ENCODE data around the gene HMSD.
A peak's percentile ranks its signal among the peaks of the same experiment; 100 is the strongest.

The HMSD gene

DNA sequence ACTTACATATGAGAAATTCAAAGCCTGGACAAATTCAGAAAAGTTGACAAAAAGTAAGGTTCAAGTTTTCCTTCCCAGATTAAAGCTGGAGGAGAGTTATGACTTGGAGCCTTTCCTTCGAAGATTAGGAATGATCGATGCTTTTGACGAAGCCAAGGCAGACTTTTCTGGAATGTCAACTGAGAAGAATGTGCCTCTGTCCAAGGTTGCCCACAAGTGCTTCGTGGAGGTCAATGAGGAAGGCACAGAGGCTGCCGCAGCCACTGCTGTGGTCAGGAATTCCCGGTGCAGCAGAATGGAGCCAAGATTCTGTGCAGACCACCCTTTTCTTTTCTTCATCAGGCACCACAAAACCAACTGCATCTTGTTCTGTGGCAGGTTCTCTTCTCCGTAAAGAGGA, 37.8 kb downstream of the HMSD start:
- CTCF ChIA-PET: interaction anchor here (1.5 kb wide), 2 partner anchors 23 to 51 kb away, joined by 3 read pairs; no protein-coding TSS in a partner anchor
- no peak for DNase-seq
- Histone ChIP-seq H3K36me3 (ENCODE audit: control insufficient read depth in 4 of 4, insufficient read depth in 4 of 4, low read length in 3 of 4) (peaks cover 2 to 42% (median 16%) of the 10 kb centered on the region in 4 experiments), H3K4me3 (ENCODE audit: control insufficient read depth in 1 of 7, extremely low read depth in 1 of 7, insufficient read depth in 4 of 7, low read depth in 2 of 7, low read length in 6 of 7) (no peak overlapping the region), H3K27me3 (replicated peaks in 2 of 5; ENCODE audit: control insufficient read depth in 4 of 5, insufficient read depth in 5 of 5, low read length in 4 of 5) (no peaks in the 10 kb centered on the region), H3K4me1 (ENCODE audit: control extremely low read depth in 1 of 4, control insufficient read depth in 4 of 4, insufficient read depth in 4 of 4, low read length in 3 of 4) (peaks cover 0 to 4% (median 0%) of the 10 kb centered on the region in 4 experiments), H3K27ac (ENCODE audit: insufficient read depth in 1 of 2, low read depth in 1 of 2, low read length in 2 of 2, poor library complexity in 1 of 2, severe bottlenecking in 2 of 2) (no peak overlapping the region), H3K9me3 (ENCODE audit: control extremely low read depth in 1 of 5, control insufficient read depth in 4 of 5, insufficient read depth in 2 of 5, low read depth in 1 of 5, low read length in 4 of 5) (no peaks in the 10 kb centered on the region)
- 94% methylated on average over 7 of the region's 7 CpGs for WGBS (ENCODE audit: insufficient coverage)
- POLR2A ChIA-PET: no interaction called here

- Histone ChIP-seq H3K36me3 (ENCODE audit: control insufficient read depth in 4 of 4, insufficient read depth in 4 of 4, low read length in 3 of 4) (peaks cover 0 to 34% (median 10%) of the 10 kb centered on the region in 4 experiments), H3K4me3 (ENCODE audit: control insufficient read depth in 1 of 7, extremely low read depth in 1 of 7, insufficient read depth in 4 of 7, low read depth in 2 of 7, low read length in 6 of 7) (no peak overlapping the region), H3K4me1 (ENCODE audit: control extremely low read depth in 1 of 4, control insufficient read depth in 4 of 4, insufficient read depth in 4 of 4, low read length in 3 of 4) (peaks cover 0 to 4% (median 0%) of the 10 kb centered on the region in 4 experiments), H3K27me3 (replicated peaks in 2 of 5; ENCODE audit: control insufficient read depth in 4 of 5, insufficient read depth in 5 of 5, low read length in 4 of 5) (no peaks in the 10 kb centered on the region), H3K27ac (ENCODE audit: insufficient read depth in 1 of 2, low read depth in 1 of 2, low read length in 2 of 2, poor library complexity in 1 of 2, severe bottlenecking in 2 of 2) (no peak overlapping the region), H3K9me3 (ENCODE audit: control extremely low read depth in 1 of 5, control insufficient read depth in 4 of 5, insufficient read depth in 2 of 5, low read depth in 1 of 5, low read length in 4 of 5) (no peaks in the 10 kb centered on the region)
- CTCF ChIA-PET: interaction anchor here (1.5 kb wide), 2 partner anchors 24 to 51 kb away, joined by 3 read pairs; no protein-coding TSS in a partner anchor
- WGBS (ENCODE audit: insufficient coverage): 75% methylated on average over 2 of the region's 2 CpGs
- no peak for DNase-seq
- POLR2A ChIA-PET: no interaction called here
These were observed 38.6 kb downstream of the HMSD start for GRCh38 chr18:63987743-63988142.

- H3K4me1 ChIP-seq (ENCODE audit: control extremely low read depth in 1 of 4, control insufficient read depth in 4 of 4, insufficient read depth in 4 of 4, low read length in 3 of 4): peaks cover 0 to under 1% (median 0%) of the 10 kb centered on the region in 4 experiments
- peaks cover 7 to 28% (median 16%) of the 10 kb centered on the region in 5 experiments for H3K9me3 ChIP-seq (ENCODE audit: control extremely low read depth in 1 of 5, control insufficient read depth in 4 of 5, insufficient read depth in 2 of 5, low read depth in 1 of 5, low read length in 4 of 5)
- no peak overlapping the region for H3K4me3 ChIP-seq (ENCODE audit: control insufficient read depth in 1 of 7, extremely low read depth in 1 of 7, insufficient read depth in 4 of 7, low read depth in 2 of 7, low read length in 6 of 7)
- POLR2A ChIA-PET: no interaction called here
- no peak overlapping the region for H3K27ac ChIP-seq (ENCODE audit: insufficient read depth in 1 of 2, low read depth in 1 of 2, low read length in 2 of 2, poor library complexity in 1 of 2, severe bottlenecking in 2 of 2)
- no peaks in the 10 kb centered on the region for H3K27me3 ChIP-seq (replicated peaks in 2 of 5; ENCODE audit: control insufficient read depth in 4 of 5, insufficient read depth in 5 of 5, low read length in 4 of 5)
- peaks cover 0 to 5% (median 2%) of the 10 kb centered on the region in 4 experiments for H3K36me3 ChIP-seq (ENCODE audit: control insufficient read depth in 4 of 4, insufficient read depth in 4 of 4, low read length in 3 of 4)
- 91% methylated on average over 5 of the region's 7 CpGs for WGBS (ENCODE audit: insufficient coverage)
- no peak for DNase-seq
- CTCF ChIA-PET: interaction anchor here (1.2 kb wide), 1 partner anchor 29 kb away, joined by 5 read pairs; no protein-coding TSS in a partner anchor
These were observed 43.6 kb downstream of the HMSD start for GRCh38 chr18:63992751-63993150.

GRCh38 chr18:63994783-63995399, 45.8 kb downstream of the HMSD start:
- Histone ChIP-seq H3K27ac (ENCODE audit: insufficient read depth in 1 of 2, low read depth in 1 of 2, low read length in 2 of 2, poor library complexity in 1 of 2, severe bottlenecking in 2 of 2) (no peak overlapping the region), H3K4me3 (ENCODE audit: control insufficient read depth in 1 of 7, extremely low read depth in 1 of 7, insufficient read depth in 4 of 7, low read depth in 2 of 7, low read length in 6 of 7) (no peak overlapping the region), H3K27me3 (replicated peaks in 2 of 5; ENCODE audit: control insufficient read depth in 4 of 5, insufficient read depth in 5 of 5, low read length in 4 of 5) (no peaks in the 10 kb centered on the region), H3K4me1 (ENCODE audit: control extremely low read depth in 1 of 4, control insufficient read depth in 4 of 4, insufficient read depth in 4 of 4, low read length in 3 of 4) (no peaks in the 10 kb centered on the region), H3K9me3 (ENCODE audit: control extremely low read depth in 1 of 5, control insufficient read depth in 4 of 5, insufficient read depth in 2 of 5, low read depth in 1 of 5, low read length in 4 of 5) (peaks cover 7 to 28% (median 16%) of the 10 kb centered on the region in 5 experiments), H3K36me3 (ENCODE audit: control insufficient read depth in 4 of 4, insufficient read depth in 4 of 4, low read length in 3 of 4) (peaks cover 0 to 5% (median 1%) of the 10 kb centered on the region in 4 experiments)
- ChIA-PET CTCF (interaction anchor here (0.9 to 4.0 kb wide), 8 partner anchors 10 to 484 kb away, joined by 3 to 32 read pairs (median 4); partner anchors contain the start of gene HMSD), POLR2A (no interaction called here)
- WGBS (ENCODE audit: insufficient coverage): 42% methylated on average over 5 of the region's 6 CpGs
- peak; percentile 27 to 59 (median 48) for DNase-seq

- POLR2A ChIA-PET: no interaction called here
- Histone ChIP-seq H3K4me3 (ENCODE audit: control insufficient read depth in 1 of 7, extremely low read depth in 1 of 7, insufficient read depth in 4 of 7, low read depth in 2 of 7, low read length in 6 of 7) (no peak overlapping the region), H3K9me3 (ENCODE audit: control extremely low read depth in 1 of 5, control insufficient read depth in 4 of 5, insufficient read depth in 2 of 5, low read depth in 1 of 5, low read length in 4 of 5) (peaks cover 7 to 28% (median 16%) of the 10 kb centered on the region in 5 experiments), H3K4me1 (ENCODE audit: control extremely low read depth in 1 of 4, control insufficient read depth in 4 of 4, insufficient read depth in 4 of 4, low read length in 3 of 4) (no peaks in the 10 kb centered on the region), H3K36me3 (ENCODE audit: control insufficient read depth in 4 of 4, insufficient read depth in 4 of 4, low read length in 3 of 4) (peaks cover 0 to 5% (median 1%) of the 10 kb centered on the region in 4 experiments), H3K27me3 (replicated peaks in 2 of 5; ENCODE audit: control insufficient read depth in 4 of 5, insufficient read depth in 5 of 5, low read length in 4 of 5) (peaks cover 0 to 5% (median 0%) of the 10 kb centered on the region in 5 experiments), H3K27ac (ENCODE audit: insufficient read depth in 1 of 2, low read depth in 1 of 2, low read length in 2 of 2, poor library complexity in 1 of 2, severe bottlenecking in 2 of 2) (no peak overlapping the region)
- WGBS (ENCODE audit: insufficient coverage): 98% methylated on average over 4 of the region's 4 CpGs
- CTCF ChIA-PET: interaction anchor here (1.2 to 4.0 kb wide), 2 partner anchors 12 to 33 kb away, joined by 3 to 32 read pairs; no protein-coding TSS in a partner anchor
- DNase-seq: no peak
These were observed 47.9 kb downstream of the HMSD start for GRCh38 chr18:63997041-63997440.

- no peak for DNase-seq
- CTCF ChIA-PET: no interaction called here
- 100% methylated on average over 1 of the region's 2 CpGs for WGBS (ENCODE audit: insufficient coverage)
These were observed 48.5 kb downstream of the HMSD start for GRCh38 chr18:63997606-63998005.

DNA sequence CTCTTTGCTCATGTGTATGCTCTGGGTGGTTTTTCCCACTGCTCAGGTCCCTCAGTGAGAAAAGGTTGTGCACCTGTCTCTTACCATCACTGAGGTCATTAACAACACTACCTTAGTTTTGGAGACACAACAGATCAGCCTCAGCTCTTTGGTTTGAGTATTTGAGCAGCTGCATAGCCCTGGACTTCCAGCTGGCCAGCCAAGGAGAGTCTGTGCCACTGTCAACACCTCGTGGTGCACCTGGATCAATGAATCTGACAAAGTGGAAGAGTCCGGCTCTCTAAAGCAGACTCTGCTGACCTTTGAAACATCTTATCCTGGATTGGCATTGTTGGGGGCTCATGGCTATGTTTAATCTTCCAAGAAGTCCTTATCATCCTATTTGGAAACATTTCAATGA, 50.8 kb downstream of the HMSD start:
- Histone ChIP-seq H3K27ac (ENCODE audit: insufficient read depth in 1 of 2, low read depth in 1 of 2, low read length in 2 of 2, poor library complexity in 1 of 2, severe bottlenecking in 2 of 2) (no peak overlapping the region), H3K27me3 (replicated peaks in 2 of 5; ENCODE audit: control insufficient read depth in 4 of 5, insufficient read depth in 5 of 5, low read length in 4 of 5) (peaks cover 0 to 17% (median 2%) of the 10 kb centered on the region in 5 experiments), H3K4me1 (ENCODE audit: control extremely low read depth in 1 of 4, control insufficient read depth in 4 of 4, insufficient read depth in 4 of 4, low read length in 3 of 4) (no peaks in the 10 kb centered on the region), H3K4me3 (ENCODE audit: control insufficient read depth in 1 of 7, extremely low read depth in 1 of 7, insufficient read depth in 4 of 7, low read depth in 2 of 7, low read length in 6 of 7) (no peak overlapping the region), H3K9me3 (ENCODE audit: control extremely low read depth in 1 of 5, control insufficient read depth in 4 of 5, insufficient read depth in 2 of 5, low read depth in 1 of 5, low read length in 4 of 5) (peaks cover 7 to 32% (median 20%) of the 10 kb centered on the region in 5 experiments), H3K36me3 (ENCODE audit: control insufficient read depth in 4 of 4, insufficient read depth in 4 of 4, low read length in 3 of 4) (peaks cover 0 to 2% (median 1%) of the 10 kb centered on the region in 4 experiments)
- CTCF ChIA-PET: no interaction called here
- no peak for DNase-seq
- WGBS (ENCODE audit: insufficient coverage): 88% methylated on average over 1 of the region's 2 CpGs
- POLR2A ChIA-PET: no interaction called here

More at GRCh38 chr18:63997606-63998005, 48.5 kb downstream of the HMSD start:
- Histone ChIP-seq H3K4me3 (ENCODE audit: control insufficient read depth in 1 of 7, extremely low read depth in 1 of 7, insufficient read depth in 4 of 7, low read depth in 2 of 7, low read length in 6 of 7) (no peak overlapping the region), H3K4me1 (ENCODE audit: control extremely low read depth in 1 of 4, control insufficient read depth in 4 of 4, insufficient read depth in 4 of 4, low read length in 3 of 4) (no peaks in the 10 kb centered on the region), H3K27me3 (replicated peaks in 2 of 5; ENCODE audit: control insufficient read depth in 4 of 5, insufficient read depth in 5 of 5, low read length in 4 of 5) (peaks cover 0 to 9% (median 0%) of the 10 kb centered on the region in 5 experiments), H3K27ac (ENCODE audit: insufficient read depth in 1 of 2, low read depth in 1 of 2, low read length in 2 of 2, poor library complexity in 1 of 2, severe bottlenecking in 2 of 2) (no peak overlapping the region), H3K36me3 (ENCODE audit: control insufficient read depth in 4 of 4, insufficient read depth in 4 of 4, low read length in 3 of 4) (peaks cover 0 to 5% (median 1%) of the 10 kb centered on the region in 4 experiments), H3K9me3 (ENCODE audit: control extremely low read depth in 1 of 5, control insufficient read depth in 4 of 5, insufficient read depth in 2 of 5, low read depth in 1 of 5, low read length in 4 of 5) (peaks cover 7 to 28% (median 16%) of the 10 kb centered on the region in 5 experiments)
- POLR2A ChIA-PET: no interaction called here
